OCI-LY7 (cell line): ENCODE measurements around the gene PDE6G.

Source experiments
- EZH2phosphoT487 ChIP-seq: fragments of 200-600 bp; sonication (generic); IDR thresholded peaks from 2 replicates; pipeline ENCODE4 v1.6.1; 2018; ENCODE audit warnings: low read depth, borderline replicate concordance, mild to moderate bottlenecking, mixed run types, antibody characterized with exemption, low read length, moderate library complexity, mixed read lengths
- TF ChIP-seq, protein P1 (sequence below): fragments of 200-600 bp; sonication (generic); conservative IDR thresholded peaks from 2 replicates; pipeline ENCODE4 v1.5.1; 2014; ENCODE audit warnings: mild to moderate bottlenecking, antibody characterized with exemption, low read length, moderate library complexity, mixed read lengths

DNA sequence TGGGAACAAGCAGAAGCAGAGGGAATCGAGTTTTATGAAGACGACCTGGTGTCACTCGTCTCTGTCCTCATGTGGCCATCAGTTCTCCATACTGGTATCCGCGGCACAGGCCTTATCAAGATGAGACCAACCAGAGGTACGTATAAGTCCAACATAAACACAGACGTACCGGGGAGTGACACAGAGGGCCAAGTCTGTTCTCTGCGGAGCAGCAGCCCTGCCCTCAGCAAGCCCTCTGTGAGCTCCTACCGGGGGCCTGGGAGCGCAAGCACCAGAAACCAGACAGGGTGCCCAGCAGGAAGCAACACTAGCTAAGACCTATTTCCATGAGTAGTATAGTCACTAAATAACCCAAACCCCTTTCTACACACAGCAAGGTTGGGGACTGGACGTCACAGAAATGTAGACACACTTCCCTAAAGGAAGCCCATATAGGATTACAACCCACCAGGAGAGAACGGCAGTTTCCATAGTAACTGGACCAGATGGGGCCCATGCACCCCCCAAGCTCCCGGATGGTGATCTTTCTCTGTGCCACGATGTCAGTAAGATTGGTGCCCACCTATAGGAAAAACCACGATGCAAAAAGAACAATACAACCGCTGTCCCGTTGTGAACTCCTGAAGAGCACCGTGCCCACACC is 26.3 kb upstream of the PDE6G start:
- TF ChIP-seq, protein P1, sequence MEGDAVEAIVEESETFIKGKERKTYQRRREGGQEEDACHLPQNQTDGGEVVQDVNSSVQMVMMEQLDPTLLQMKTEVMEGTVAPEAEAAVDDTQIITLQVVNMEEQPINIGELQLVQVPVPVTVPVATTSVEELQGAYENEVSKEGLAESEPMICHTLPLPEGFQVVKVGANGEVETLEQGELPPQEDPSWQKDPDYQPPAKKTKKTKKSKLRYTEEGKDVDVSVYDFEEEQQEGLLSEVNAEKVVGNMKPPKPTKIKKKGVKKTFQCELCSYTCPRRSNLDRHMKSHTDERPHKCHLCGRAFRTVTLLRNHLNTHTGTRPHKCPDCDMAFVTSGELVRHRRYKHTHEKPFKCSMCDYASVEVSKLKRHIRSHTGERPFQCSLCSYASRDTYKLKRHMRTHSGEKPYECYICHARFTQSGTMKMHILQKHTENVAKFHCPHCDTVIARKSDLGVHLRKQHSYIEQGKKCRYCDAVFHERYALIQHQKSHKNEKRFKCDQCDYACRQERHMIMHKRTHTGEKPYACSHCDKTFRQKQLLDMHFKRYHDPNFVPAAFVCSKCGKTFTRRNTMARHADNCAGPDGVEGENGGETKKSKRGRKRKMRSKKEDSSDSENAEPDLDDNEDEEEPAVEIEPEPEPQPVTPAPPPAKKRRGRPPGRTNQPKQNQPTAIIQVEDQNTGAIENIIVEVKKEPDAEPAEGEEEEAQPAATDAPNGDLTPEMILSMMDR: no peak
- no peak for TF ChIP-seq EZH2phosphoT487
